HEK293 (cell line): ENCODE measurements around the gene PAM.
"Not testable (repeated sequence)": the region's sequence is repeated elsewhere in the genome, so short reads cannot be mapped to it uniquely, and the experiment has no call there.

Source experiments
- CTCF ChIA-PET: fragments of 350-600 bp; formaldehyde crosslinking; extraction: SDS; loops from one replicate; lab custom pipeline; 2021; ENCODE audit warnings: antibody characterized with exemption; lab: Yijun Ruan, JAX
- POLR2A ChIA-PET: fragments of 300-600 bp; formaldehyde crosslinking; extraction: SDS; loops from one replicate; lab custom pipeline; 2020; ENCODE audit warnings: antibody characterized with exemption, inconsistent platforms; lab: Yijun Ruan, JAX
- H3K27ac ChIP-seq: fragments of 200-500 bp; sonication (Bioruptor generic); 2 replicates; pipeline ENCODE4 v1.5.1; 2014; ENCODE audit warnings: low read depth, low read length, control low read depth, inconsistent platforms; ENCODE audit errors: extremely low read depth
- H3K36me3 ChIP-seq, 2 experiments: fragments of 200-500 bp in 1 of 2; sonication (Bioruptor generic) in 1 of 2; 1 replicate in 1 of 2; 2 replicates in 1 of 2; pipeline ENCODE4 v1.5.1; 2014 to 2017; ENCODE audit warnings: inconsistent platforms in 2 of 2, low read length in 2 of 2; ENCODE audit not compliant: control insufficient read depth in 2 of 2, insufficient read depth in 1 of 2
- H3K4me1 ChIP-seq: fragments of 200-500 bp; sonication (Bioruptor generic); 2 replicates; pipeline ENCODE4 v1.5.1; 2014; ENCODE audit warnings: mild to moderate bottlenecking, low read length, inconsistent platforms; ENCODE audit not compliant: control insufficient read depth, insufficient read depth
- H3K4me3 ChIP-seq: 2 replicates; pipeline ENCODE4 v1.5.1; 2011; ENCODE audit warnings: low read depth, mild to moderate bottlenecking, control low read depth, low read length, moderate library complexity
- H3K9me3 ChIP-seq: fragments of 200-500 bp; sonication (Bioruptor generic); 2 replicates; pipeline ENCODE4 v1.5.1; 2014; ENCODE audit warnings: low read depth, low read length, inconsistent platforms; ENCODE audit not compliant: control insufficient read depth, insufficient read depth
- GLI2 ChIP-seq: fragments of 450-650 bp; formaldehyde crosslinking; IDR thresholded peaks from 2 replicates; pipeline ENCODE4; 2017; ENCODE audit warnings: missing biosample characterization, missing genetic modification characterization, low read depth, borderline replicate concordance
- SP7 ChIP-seq: fragments of 450-650 bp; formaldehyde crosslinking; IDR thresholded peaks from 2 replicates; pipeline ENCODE4 v1.5.1; 2016; ENCODE audit warnings: missing biosample characterization, missing genetic modification characterization
- ZNF132 ChIP-seq: fragments of 450-650 bp; formaldehyde crosslinking; IDR thresholded peaks from 2 replicates; pipeline ENCODE4 v1.5.1; 2017; ENCODE audit warnings: missing biosample characterization, missing genetic modification characterization, borderline replicate concordance
- ZNF133 ChIP-seq: fragments of 450-650 bp; formaldehyde crosslinking; IDR thresholded peaks from 2 replicates; pipeline ENCODE4 v1.5.1; 2016; ENCODE audit warnings: missing biosample characterization, missing genetic modification characterization
- ZNF391 ChIP-seq: fragments of 450-650 bp; formaldehyde crosslinking; IDR thresholded peaks from 2 replicates; pipeline ENCODE4 v1.5.1; 2016; ENCODE audit warnings: low read depth, missing biosample characterization, missing genetic modification characterization, borderline replicate concordance
- ZNF621 ChIP-seq: fragments of 450-650 bp; formaldehyde crosslinking; IDR thresholded peaks from 2 replicates; pipeline ENCODE4 v1.5.1; 2017; ENCODE audit warnings: missing biosample characterization, missing genetic modification characterization
- ZSCAN30 ChIP-seq: fragments of 450-650 bp; IDR thresholded peaks from 2 replicates; pipeline ENCODE4 v1.5.1; 2018; ENCODE audit warnings: missing biosample characterization, mild to moderate bottlenecking, missing genetic modification characterization, moderate library complexity
- TF ChIP-seq, protein P1 (sequence below): IDR thresholded peaks from 2 replicates; pipeline ENCODE4 v1.6.1; 2011; ENCODE audit warnings: mild to moderate bottlenecking, low read depth, low read length, borderline replicate concordance
- TF ChIP-seq, protein P2 (sequence below): fragments of 450-650 bp; formaldehyde crosslinking; IDR thresholded peaks from 2 replicates; pipeline ENCODE4 v1.5.1; 2016; ENCODE audit warnings: missing biosample characterization, missing genetic modification characterization, borderline replicate concordance
- TF ChIP-seq, protein P3 (sequence below): fragments of 450-650 bp; formaldehyde crosslinking; IDR thresholded peaks from 2 replicates; pipeline ENCODE4 v1.5.1; 2016; ENCODE audit warnings: missing biosample characterization, missing genetic modification characterization
- TF ChIP-seq, protein P4 (sequence below): fragments of 450-650 bp; formaldehyde crosslinking; IDR thresholded peaks from 2 replicates; pipeline ENCODE4 v1.5.1; 2017; ENCODE audit warnings: missing biosample characterization, missing genetic modification characterization
- TF ChIP-seq, protein P5 (sequence below): fragments of 450-650 bp; formaldehyde crosslinking; IDR thresholded peaks from 2 replicates; pipeline ENCODE4 v1.5.1; 2016; ENCODE audit warnings: missing biosample characterization, missing genetic modification characterization

PAM gene

DNA sequence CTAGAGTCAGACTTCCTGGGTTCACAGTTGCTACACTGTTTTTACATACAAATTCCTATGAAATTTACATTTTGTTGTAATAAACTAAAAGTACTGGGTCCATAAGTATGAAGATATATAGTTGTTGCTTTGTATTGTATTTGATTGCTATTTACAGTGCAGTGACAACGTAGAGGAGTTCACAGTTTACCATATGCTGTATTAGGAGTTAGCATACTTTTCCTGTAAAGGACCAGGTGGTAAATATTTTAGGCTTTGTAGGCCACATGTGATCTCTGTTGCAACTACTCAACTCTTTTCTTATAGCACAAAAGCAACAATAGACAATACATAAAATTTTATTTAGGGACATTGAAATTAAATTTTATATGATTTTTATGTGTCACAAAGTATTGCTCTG lies 18.0 kb downstream of the PAM start (continued):
- TF ChIP-seq, protein P1, sequence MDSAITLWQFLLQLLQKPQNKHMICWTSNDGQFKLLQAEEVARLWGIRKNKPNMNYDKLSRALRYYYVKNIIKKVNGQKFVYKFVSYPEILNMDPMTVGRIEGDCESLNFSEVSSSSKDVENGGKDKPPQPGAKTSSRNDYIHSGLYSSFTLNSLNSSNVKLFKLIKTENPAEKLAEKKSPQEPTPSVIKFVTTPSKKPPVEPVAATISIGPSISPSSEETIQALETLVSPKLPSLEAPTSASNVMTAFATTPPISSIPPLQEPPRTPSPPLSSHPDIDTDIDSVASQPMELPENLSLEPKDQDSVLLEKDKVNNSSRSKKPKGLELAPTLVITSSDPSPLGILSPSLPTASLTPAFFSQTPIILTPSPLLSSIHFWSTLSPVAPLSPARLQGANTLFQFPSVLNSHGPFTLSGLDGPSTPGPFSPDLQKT = no peak
- TF ChIP-seq, protein P2, sequence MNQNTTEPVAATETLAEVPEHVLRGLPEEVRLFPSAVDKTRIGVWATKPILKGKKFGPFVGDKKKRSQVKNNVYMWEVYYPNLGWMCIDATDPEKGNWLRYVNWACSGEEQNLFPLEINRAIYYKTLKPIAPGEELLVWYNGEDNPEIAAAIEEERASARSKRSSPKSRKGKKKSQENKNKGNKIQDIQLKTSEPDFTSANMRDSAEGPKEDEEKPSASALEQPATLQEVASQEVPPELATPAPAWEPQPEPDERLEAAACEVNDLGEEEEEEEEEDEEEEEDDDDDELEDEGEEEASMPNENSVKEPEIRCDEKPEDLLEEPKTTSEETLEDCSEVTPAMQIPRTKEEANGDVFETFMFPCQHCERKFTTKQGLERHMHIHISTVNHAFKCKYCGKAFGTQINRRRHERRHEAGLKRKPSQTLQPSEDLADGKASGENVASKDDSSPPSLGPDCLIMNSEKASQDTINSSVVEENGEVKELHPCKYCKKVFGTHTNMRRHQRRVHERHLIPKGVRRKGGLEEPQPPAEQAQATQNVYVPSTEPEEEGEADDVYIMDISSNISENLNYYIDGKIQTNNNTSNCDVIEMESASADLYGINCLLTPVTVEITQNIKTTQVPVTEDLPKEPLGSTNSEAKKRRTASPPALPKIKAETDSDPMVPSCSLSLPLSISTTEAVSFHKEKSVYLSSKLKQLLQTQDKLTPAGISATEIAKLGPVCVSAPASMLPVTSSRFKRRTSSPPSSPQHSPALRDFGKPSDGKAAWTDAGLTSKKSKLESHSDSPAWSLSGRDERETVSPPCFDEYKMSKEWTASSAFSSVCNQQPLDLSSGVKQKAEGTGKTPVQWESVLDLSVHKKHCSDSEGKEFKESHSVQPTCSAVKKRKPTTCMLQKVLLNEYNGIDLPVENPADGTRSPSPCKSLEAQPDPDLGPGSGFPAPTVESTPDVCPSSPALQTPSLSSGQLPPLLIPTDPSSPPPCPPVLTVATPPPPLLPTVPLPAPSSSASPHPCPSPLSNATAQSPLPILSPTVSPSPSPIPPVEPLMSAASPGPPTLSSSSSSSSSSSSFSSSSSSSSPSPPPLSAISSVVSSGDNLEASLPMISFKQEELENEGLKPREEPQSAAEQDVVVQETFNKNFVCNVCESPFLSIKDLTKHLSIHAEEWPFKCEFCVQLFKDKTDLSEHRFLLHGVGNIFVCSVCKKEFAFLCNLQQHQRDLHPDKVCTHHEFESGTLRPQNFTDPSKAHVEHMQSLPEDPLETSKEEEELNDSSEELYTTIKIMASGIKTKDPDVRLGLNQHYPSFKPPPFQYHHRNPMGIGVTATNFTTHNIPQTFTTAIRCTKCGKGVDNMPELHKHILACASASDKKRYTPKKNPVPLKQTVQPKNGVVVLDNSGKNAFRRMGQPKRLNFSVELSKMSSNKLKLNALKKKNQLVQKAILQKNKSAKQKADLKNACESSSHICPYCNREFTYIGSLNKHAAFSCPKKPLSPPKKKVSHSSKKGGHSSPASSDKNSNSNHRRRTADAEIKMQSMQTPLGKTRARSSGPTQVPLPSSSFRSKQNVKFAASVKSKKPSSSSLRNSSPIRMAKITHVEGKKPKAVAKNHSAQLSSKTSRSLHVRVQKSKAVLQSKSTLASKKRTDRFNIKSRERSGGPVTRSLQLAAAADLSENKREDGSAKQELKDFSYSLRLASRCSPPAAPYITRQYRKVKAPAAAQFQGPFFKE (tag by site-specific recombination) = no peak
- TF ChIP-seq ZNF391 (tag by site-specific recombination) = no peak
- TF ChIP-seq ZNF132 = no peak
- no peak for TF ChIP-seq ZNF133 (tag by site-specific recombination)

- H3K36me3 ChIP-seq, CTCF ChIA-PET, H3K9me3 ChIP-seq, H3K4me1 ChIP-seq, H3K4me3 ChIP-seq, POLR2A ChIA-PET, H3K27ac ChIP-seq: not testable (repeated sequence)
Observed at GRCh38 chr5:102775756-102776155, 20.7 kb downstream of the PAM start.

DNA sequence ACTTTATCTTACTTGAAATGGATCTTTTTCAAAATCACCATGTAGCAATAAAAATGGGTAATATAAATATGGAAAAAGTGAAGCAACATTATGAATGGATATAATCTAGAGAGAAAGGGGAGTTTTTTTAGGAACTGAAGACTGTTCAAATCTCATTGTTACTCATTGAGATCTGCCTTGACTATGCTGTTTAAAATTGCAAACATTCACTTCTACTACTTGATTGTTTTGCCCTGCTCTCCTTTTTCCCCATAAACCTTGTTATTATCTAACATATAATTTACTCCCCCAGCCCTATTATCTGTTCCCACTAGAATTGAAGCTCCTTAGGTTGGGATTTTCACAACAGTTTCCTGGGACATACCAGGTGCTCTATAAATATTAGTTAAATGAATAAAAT lies 22.0 kb downstream of the PAM start:
- no peaks in the 10 kb centered on the region for H3K36me3 ChIP-seq
- H3K27ac ChIP-seq = no peak overlapping the region
- ChIA-PET POLR2A (no interaction called here), CTCF (interaction anchor here (0.7 kb wide), 1 partner anchor 87 kb away, joined by 3 read pairs; no protein-coding TSS in a partner anchor)
- TF ChIP-seq ZNF621 (tag by site-specific recombination) = no peak
- TF ChIP-seq SP7 (tag by site-specific recombination) = peak; percentile 85
- TF ChIP-seq, protein P3, sequence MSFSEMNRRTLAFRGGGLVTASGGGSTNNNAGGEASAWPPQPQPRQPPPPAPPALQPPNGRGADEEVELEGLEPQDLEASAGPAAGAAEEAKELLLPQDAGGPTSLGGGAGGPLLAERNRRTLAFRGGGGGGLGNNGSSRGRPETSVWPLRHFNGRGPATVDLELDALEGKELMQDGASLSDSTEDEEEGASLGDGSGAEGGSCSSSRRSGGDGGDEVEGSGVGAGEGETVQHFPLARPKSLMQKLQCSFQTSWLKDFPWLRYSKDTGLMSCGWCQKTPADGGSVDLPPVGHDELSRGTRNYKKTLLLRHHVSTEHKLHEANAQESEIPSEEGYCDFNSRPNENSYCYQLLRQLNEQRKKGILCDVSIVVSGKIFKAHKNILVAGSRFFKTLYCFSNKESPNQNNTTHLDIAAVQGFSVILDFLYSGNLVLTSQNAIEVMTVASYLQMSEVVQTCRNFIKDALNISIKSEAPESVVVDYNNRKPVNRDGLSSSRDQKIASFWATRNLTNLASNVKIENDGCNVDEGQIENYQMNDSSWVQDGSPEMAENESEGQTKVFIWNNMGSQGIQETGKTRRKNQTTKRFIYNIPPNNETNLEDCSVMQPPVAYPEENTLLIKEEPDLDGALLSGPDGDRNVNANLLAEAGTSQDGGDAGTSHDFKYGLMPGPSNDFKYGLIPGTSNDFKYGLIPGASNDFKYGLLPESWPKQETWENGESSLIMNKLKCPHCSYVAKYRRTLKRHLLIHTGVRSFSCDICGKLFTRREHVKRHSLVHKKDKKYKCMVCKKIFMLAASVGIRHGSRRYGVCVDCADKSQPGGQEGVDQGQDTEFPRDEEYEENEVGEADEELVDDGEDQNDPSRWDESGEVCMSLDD (tag by site-specific recombination) = no peak
- TF ChIP-seq, protein P4, sequence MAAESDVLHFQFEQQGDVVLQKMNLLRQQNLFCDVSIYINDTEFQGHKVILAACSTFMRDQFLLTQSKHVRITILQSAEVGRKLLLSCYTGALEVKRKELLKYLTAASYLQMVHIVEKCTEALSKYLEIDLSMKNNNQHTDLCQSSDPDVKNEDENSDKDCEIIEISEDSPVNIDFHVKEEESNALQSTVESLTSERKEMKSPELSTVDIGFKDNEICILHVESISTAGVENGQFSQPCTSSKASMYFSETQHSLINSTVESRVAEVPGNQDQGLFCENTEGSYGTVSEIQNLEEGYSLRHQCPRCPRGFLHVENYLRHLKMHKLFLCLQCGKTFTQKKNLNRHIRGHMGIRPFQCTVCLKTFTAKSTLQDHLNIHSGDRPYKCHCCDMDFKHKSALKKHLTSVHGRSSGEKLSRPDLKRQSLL (tag by site-specific recombination) = no peak
- TF ChIP-seq, protein P5, sequence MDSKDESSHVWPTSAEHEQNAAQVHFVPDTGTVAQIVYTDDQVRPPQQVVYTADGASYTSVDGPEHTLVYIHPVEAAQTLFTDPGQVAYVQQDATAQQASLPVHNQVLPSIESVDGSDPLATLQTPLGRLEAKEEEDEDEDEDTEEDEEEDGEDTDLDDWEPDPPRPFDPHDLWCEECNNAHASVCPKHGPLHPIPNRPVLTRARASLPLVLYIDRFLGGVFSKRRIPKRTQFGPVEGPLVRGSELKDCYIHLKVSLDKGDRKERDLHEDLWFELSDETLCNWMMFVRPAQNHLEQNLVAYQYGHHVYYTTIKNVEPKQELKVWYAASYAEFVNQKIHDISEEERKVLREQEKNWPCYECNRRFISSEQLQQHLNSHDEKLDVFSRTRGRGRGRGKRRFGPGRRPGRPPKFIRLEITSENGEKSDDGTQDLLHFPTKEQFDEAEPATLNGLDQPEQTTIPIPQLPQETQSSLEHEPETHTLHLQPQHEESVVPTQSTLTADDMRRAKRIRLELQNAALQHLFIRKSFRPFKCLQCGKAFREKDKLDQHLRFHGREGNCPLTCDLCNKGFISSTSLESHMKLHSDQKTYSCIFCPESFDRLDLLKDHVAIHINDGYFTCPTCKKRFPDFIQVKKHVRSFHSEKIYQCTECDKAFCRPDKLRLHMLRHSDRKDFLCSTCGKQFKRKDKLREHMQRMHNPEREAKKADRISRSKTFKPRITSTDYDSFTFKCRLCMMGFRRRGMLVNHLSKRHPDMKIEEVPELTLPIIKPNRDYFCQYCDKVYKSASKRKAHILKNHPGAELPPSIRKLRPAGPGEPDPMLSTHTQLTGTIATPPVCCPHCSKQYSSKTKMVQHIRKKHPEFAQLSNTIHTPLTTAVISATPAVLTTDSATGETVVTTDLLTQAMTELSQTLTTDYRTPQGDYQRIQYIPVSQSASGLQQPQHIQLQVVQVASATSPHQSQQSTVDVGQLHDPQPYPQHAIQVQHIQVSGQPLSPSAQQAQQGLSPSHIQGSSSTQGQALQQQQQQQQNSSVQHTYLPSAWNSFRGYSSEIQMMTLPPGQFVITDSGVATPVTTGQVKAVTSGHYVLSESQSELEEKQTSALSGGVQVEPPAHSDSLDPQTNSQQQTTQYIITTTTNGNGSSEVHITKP = no peak
- TF ChIP-seq ZSCAN30 (tag by site-specific recombination) = no peak
- no peak for TF ChIP-seq GLI2 (tag by site-specific recombination)
- TF ChIP-seq ZNF133 (tag by site-specific recombination) = no peak
- H3K9me3 ChIP-seq = no peaks in the 10 kb centered on the region
- no peak overlapping the region for H3K4me3 ChIP-seq
- 0 out of 2 replicates have a peak, but pooled peaks cover 5% of the 10 kb centered on the region for H3K4me1 ChIP-seq
